Ectodermal cell (in vitro differentiated cells): Measurements from ENCODE around the gene QPRT.
"Not testable (repeated sequence)": the region's sequence is repeated elsewhere in the genome, so short reads cannot be mapped to it uniquely, and the experiment has no call there.

Experiments
- H3K27ac ChIP-seq: 2 replicates; pipeline ENCODE4 v1.7.0; 2013; ENCODE audit warnings: mild to moderate bottlenecking, low read depth, low read length; ENCODE audit not compliant: insufficient read depth, poor library complexity, severe bottlenecking
- H3K27me3 ChIP-seq: 2 replicates; pipeline ENCODE4 v1.7.0; 2013; ENCODE audit warnings: mild to moderate bottlenecking, low read length; ENCODE audit not compliant: insufficient read depth, control insufficient read depth, poor library complexity, severe bottlenecking
- H3K36me3 ChIP-seq: one replicate; pipeline ENCODE4 v1.7.0; 2013; ENCODE audit warnings: low read length; ENCODE audit not compliant: control insufficient read depth, insufficient read depth
- H3K4me1 ChIP-seq: one replicate; pipeline ENCODE4 v1.7.0; 2013; ENCODE audit warnings: low read length; ENCODE audit not compliant: control insufficient read depth, insufficient read depth
- H3K4me3 ChIP-seq: 2 replicates; pipeline ENCODE4 v1.7.0; 2013; ENCODE audit warnings: low read depth, low read length, control low read depth; ENCODE audit not compliant: insufficient read depth
- H3K9me3 ChIP-seq: 2 replicates; pipeline ENCODE4 v1.7.0; 2013; ENCODE audit warnings: mild to moderate bottlenecking, low read length, moderate library complexity; ENCODE audit not compliant: control insufficient read depth
- WGBS, 2 experiments: methylation state at CpG; one replicate each; pipeline ENCODE4 v1.1.7; 2013; ENCODE audit warnings: missing lambda C conversion rate in 2 of 2; 5-methylcytosine and 5-hydroxymethylcytosine counted together

Gene QPRT

DNA sequence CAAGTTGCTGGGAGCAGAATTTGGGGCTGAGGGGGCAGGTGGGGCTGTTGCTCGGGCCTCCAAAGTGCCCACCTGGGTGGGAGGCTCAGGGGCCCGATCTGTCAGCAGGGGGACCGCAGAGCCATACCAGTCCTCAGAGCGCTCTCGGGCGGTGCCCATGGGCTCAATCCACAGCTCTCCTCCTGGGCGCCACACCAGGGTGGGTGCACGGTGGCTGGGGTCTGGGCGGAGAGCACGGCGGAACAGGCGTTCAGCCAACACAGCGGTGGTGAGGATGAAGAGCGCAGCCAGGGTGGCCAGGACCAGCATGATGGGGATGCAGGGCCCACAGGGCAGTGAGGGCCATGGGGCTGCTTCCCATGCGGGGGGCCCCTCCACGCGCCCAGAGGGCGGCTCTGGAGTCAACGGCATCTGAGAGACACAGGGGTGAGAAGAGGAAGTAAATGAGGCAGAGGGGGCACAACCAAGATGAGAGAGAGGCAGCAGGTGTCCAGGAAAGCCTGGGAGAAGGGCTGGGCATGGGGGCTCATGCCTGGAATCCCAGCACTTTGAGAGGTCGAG lies 65.6 kb downstream of the QPRT start:
- H3K4me3 ChIP-seq = no peak overlapping the region
- 90 to 93% methylated on average over 20 of the region's 20 CpGs for WGBS, 2 experiments
- H3K27me3 ChIP-seq = no peaks in the 10 kb centered on the region
- no peaks in the 10 kb centered on the region for H3K36me3 ChIP-seq
- no peak overlapping the region for H3K27ac ChIP-seq
- H3K4me1 ChIP-seq = no peaks in the 10 kb centered on the region
- no peaks in the 10 kb centered on the region for H3K9me3 ChIP-seq

DNA sequence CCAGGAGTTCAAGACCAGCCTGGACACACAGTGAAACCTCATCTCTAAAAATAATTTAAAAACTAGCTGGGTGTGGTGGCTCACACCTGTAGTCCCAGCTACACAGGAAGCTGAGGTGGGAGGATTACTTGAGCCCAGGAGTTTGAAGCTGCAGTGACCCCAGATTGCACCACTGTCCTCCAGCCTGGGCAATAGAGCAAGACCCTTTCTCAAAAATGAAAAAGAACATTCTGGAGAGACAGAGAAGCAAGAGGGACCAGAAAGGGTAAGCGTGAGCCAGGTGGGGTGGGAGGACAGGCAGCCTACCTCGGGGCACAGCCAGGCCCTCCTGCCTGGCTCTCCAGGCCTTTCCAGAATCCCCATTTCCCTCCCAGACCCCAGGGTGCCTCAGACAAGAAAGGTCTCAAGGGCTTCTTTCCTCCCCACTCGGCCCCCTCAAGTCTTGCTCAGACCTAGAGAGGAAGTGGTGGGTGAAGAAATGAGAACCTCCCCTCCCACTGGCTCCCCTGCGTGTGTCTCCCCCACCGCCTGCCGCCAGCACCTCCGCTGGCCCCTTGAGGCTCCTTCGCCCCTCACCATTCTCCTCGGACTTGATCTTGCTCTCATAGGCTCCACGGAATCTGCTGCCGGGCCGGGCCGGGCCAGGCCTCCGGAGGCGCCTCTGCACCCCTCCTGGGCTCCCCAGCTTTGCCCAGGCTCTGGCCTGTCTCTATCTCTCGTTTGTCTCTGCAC lies 66.3 kb downstream of the QPRT start:
- Histone ChIP-seq H3K27me3 (no peaks in the 10 kb centered on the region), H3K36me3 (no peaks in the 10 kb centered on the region), H3K4me3 (no peak overlapping the region), H3K4me1 (no peaks in the 10 kb centered on the region), H3K27ac (no peak overlapping the region), H3K9me3 (no peaks in the 10 kb centered on the region)
- 77 to 83% methylated on average over 16 of the region's 16 CpGs for WGBS, 2 experiments

DNA sequence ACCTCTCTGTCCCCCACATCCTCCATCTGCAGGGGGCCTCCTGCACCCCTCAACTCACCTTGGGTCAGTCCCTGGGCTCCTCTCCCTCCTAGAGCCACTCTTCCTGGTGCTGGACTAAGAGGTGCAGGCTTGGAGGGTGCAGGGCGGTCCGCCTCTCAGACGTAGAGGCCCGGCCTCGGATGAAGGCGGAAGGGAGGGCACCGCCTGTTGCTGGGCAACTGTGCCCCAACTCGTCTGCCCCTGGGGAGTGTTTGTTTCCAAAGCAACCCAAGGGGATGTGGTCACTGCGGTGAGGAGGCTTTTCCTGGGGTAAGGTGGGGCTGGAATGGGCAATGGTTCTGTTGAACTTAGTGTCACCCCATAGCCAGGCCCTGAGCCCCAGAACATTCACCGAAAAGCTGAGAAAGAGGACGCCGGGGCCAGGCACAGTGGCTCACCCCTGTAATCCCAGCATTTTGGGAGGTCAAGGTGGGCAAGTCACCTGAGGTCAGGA lies 66.9 kb downstream of the QPRT start, which contains the start of gene C16orf54:
C16orf54 (minus strand) TSS at position 138 of the 493 bp plus-strand sequence. CDS start 1,039 bp downstream, outside the sequence.
- WGBS, 2 experiments = 81 to 85% methylated on average over 12 of the region's 12 CpGs

DNA sequence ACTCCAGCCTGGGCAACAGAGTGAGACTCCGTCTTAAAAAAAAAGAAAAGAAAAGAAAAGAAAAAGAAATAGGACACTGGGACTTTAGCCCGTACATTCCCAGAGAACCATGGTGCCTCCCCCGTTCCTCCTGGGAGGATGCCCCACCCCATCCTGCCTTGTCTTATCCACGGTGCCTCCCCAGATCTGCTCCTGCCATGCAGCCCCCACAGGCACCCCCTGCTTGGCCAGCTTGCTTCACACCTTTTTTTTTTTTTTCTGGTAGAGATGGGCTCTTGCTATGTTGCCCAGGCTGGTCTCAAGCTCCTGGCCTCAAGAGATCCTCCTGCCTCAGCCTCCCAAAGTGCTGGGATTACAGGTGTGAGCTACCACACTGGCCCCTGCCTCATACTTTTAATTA lies 67.5 kb downstream of the QPRT start:
- H3K4me1 ChIP-seq, H3K9me3 ChIP-seq, H3K27ac ChIP-seq, H3K27me3 ChIP-seq, H3K36me3 ChIP-seq, H3K4me3 ChIP-seq: not testable (repeated sequence)
- WGBS, 2 experiments = 90 to 91% methylated on average over 4 of the region's 4 CpGs

More for the DNA sequence above, 66.9 kb downstream of the QPRT start, which contains the start of gene C16orf54:
- Histone ChIP-seq H3K4me1 (no peaks in the 10 kb centered on the region), H3K9me3 (no peaks in the 10 kb centered on the region), H3K36me3 (no peaks in the 10 kb centered on the region), H3K4me3 (no peak within 1 kb of the TSS), H3K27ac (no peak within 1 kb of the TSS), H3K27me3 (no peaks in the 10 kb centered on the region)
